ENCODE measurements around the gene PIAS4.

GRCh38 chr19:4012975-4013634, 5.6 kb downstream of the PIAS4 start:
- TF ChIP-seq GFI1B (tag by site-specific recombination; IDR thresholded peaks at IDR 0.05) (no peak), ZNF529 (tag by site-specific recombination; IDR thresholded peaks at IDR 0.05; ENCODE audit: insufficient replicate concordance) (no peak), ZBTB17 (tag by site-specific recombination; IDR thresholded peaks at IDR 0.05) (no peak), ZEB2 (tag by site-specific recombination; IDR thresholded peaks at IDR 0.05) (no peak)
- TF ChIP-seq, protein P1, sequence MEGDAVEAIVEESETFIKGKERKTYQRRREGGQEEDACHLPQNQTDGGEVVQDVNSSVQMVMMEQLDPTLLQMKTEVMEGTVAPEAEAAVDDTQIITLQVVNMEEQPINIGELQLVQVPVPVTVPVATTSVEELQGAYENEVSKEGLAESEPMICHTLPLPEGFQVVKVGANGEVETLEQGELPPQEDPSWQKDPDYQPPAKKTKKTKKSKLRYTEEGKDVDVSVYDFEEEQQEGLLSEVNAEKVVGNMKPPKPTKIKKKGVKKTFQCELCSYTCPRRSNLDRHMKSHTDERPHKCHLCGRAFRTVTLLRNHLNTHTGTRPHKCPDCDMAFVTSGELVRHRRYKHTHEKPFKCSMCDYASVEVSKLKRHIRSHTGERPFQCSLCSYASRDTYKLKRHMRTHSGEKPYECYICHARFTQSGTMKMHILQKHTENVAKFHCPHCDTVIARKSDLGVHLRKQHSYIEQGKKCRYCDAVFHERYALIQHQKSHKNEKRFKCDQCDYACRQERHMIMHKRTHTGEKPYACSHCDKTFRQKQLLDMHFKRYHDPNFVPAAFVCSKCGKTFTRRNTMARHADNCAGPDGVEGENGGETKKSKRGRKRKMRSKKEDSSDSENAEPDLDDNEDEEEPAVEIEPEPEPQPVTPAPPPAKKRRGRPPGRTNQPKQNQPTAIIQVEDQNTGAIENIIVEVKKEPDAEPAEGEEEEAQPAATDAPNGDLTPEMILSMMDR (tag by site-specific recombination; IDR thresholded peaks at IDR 0.05), result no peak
- TF ChIP-seq, protein P2, sequence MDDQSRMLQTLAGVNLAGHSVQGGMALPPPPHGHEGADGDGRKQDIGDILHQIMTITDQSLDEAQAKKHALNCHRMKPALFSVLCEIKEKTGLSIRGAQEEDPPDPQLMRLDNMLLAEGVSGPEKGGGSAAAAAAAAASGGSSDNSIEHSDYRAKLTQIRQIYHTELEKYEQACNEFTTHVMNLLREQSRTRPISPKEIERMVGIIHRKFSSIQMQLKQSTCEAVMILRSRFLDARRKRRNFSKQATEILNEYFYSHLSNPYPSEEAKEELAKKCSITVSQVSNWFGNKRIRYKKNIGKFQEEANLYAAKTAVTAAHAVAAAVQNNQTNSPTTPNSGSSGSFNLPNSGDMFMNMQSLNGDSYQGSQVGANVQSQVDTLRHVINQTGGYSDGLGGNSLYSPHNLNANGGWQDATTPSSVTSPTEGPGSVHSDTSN (CRISPR knock-in tag; IDR thresholded peaks at IDR 0.05), result no peak
- TF ChIP-seq, protein P3, sequence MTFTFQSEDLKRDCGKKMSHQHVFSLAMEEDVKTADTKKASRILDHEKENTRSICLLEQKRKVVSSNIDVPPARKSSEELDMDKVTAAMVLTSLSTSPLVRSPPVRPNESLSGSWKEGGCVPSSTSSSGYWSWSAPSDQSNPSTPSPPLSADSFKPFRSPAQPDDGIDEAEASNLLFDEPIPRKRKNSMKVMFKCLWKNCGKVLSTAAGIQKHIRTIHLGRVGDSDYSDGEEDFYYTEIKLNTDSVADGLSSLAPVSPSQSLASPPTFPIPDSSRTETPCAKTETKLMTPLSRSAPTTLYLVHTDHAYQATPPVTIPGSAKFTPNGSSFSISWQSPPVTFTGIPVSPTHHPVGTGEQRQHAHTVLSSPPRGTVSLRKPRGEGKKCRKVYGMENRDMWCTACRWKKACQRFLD (tag by site-specific recombination; IDR thresholded peaks at IDR 0.05), result no peak

Measured in HEK293 (cell line).